ENCODE data around the gene CEACAM1. TPM values are rescaled to one million over a fixed set of nuclear protein-coding genes. Genes with fewer than 3 reads are reported as not detected.
A peak's percentile ranks its signal among the peaks of the same experiment; 100 is the strongest.

CEACAM1 gene
- total and polyA plus RNA-seq, 9 of the 15 experiments (the other 6 are each of a cell fraction or from before 2014, with no cell fraction given), result 0.04 to 0.16 (median 0.10) TPM; not detected in 1

DNA sequence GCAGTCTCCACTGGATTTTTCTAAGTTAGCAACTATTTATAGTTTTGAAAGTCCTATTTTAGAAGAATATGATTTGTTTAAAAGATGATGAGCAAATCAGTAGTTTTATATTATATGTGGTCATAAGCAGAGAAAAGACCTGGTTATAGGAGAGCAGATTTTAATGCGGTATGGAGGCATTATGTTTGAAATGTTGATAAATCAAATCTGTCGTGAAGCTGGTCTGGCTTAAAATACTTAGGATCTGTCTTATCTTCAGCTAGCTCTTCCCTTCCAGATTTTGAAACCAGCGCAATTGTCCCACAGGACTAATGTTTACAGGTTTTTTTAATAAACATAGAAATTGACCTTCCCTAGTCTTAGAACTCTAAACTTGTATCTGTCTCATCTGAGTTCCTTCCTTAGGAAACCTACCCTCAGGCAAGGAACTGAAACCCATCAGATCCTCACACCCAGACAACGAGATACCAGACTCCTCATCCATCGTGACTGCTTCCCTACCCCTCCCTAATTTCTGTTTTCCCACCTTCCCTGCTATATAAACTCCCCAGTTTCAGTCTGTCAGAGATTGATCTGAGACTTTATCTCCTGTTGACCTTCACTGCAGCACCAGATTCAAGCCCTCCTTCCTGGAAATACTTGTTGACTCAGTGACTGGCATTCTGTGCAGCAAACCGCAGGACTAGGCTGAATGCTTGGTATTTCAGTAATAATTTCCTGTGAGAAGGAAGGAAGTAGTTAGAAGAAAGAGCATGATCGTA lies 47.8 kb downstream of the CEACAM1 start (continued):
- TF ChIP-seq, protein P1, sequence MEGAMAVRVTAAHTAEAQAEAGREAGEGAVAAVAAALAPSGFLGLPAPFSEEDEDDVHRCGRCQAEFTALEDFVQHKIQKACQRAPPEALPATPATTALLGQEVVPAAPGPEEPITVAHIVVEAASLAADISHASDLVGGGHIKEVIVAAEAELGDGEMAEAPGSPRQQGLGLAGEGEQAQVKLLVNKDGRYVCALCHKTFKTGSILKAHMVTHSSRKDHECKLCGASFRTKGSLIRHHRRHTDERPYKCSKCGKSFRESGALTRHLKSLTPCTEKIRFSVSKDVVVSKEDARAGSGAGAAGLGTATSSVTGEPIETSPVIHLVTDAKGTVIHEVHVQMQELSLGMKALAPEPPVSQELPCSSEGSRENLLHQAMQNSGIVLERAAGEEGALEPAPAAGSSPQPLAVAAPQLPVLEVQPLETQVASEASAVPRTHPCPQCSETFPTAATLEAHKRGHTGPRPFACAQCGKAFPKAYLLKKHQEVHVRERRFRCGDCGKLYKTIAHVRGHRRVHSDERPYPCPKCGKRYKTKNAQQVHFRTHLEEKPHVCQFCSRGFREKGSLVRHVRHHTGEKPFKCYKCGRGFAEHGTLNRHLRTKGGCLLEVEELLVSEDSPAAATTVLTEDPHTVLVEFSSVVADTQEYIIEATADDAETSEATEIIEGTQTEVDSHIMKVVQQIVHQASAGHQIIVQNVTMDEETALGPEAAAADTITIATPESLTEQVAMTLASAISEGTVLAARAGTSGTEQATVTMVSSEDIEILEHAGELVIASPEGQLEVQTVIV (CRISPR knock-in tag; IDR thresholded peaks at IDR 0.05; ENCODE audit: borderline replicate concordance), result no peak
- TF ChIP-seq, protein P2, sequence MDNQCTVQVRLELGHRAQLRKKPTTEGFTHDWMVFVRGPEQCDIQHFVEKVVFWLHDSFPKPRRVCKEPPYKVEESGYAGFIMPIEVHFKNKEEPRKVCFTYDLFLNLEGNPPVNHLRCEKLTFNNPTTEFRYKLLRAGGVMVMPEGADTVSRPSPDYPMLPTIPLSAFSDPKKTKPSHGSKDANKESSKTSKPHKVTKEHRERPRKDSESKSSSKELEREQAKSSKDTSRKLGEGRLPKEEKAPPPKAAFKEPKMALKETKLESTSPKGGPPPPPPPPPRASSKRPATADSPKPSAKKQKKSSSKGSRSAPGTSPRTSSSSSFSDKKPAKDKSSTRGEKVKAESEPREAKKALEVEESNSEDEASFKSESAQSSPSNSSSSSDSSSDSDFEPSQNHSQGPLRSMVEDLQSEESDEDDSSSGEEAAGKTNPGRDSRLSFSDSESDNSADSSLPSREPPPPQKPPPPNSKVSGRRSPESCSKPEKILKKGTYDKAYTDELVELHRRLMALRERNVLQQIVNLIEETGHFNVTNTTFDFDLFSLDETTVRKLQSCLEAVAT (IDR thresholded peaks at IDR 0.05), result no peak
- TF ChIP-seq SOX6 (IDR thresholded peaks at IDR 0.05) (no peak), ELF1 (tag; IDR thresholded peaks at IDR 0.05) (no peak), PCBP2 (IDR thresholded peaks at IDR 0.05; ENCODE audit: low read depth, low read length, poor library complexity, severe bottlenecking) (no peak), RCOR1 (IDR thresholded peaks at IDR 0.05; ENCODE audit: borderline replicate concordance in 1 of 2, low read depth in 2 of 2, low read length in 2 of 2) (peak in 1 of 2 experiments; percentile 71; a peak in 2 of 4 replicates), ZNF347 (CRISPR knock-in tag; IDR thresholded peaks at IDR 0.05; ENCODE audit: low read depth) (no peak), ZNF23 (CRISPR knock-in tag; IDR thresholded peaks at IDR 0.05) (no peak), KDM2B (CRISPR knock-in tag; IDR thresholded peaks at IDR 0.05) (no peak), SUPT5H (IDR thresholded peaks at IDR 0.05) (no peak), SIN3B (IDR thresholded peaks at IDR 0.05; ENCODE audit: low read depth) (no peak), TCF7 (IDR thresholded peaks at IDR 0.05; ENCODE audit: borderline replicate concordance) (no peak), MTA1 (IDR thresholded peaks at IDR 0.05; ENCODE audit: borderline replicate concordance) (no peak), RHOXF2B (CRISPR knock-in tag; conservative IDR thresholded peaks at IDR 0.05) (no peak), MTA2 (IDR thresholded peaks at IDR 0.05; ENCODE audit: low read depth) (no peak), MTF1 (CRISPR knock-in tag; IDR thresholded peaks at IDR 0.05; ENCODE audit: borderline replicate concordance) (no peak)
- TF ChIP-seq, protein P3, sequence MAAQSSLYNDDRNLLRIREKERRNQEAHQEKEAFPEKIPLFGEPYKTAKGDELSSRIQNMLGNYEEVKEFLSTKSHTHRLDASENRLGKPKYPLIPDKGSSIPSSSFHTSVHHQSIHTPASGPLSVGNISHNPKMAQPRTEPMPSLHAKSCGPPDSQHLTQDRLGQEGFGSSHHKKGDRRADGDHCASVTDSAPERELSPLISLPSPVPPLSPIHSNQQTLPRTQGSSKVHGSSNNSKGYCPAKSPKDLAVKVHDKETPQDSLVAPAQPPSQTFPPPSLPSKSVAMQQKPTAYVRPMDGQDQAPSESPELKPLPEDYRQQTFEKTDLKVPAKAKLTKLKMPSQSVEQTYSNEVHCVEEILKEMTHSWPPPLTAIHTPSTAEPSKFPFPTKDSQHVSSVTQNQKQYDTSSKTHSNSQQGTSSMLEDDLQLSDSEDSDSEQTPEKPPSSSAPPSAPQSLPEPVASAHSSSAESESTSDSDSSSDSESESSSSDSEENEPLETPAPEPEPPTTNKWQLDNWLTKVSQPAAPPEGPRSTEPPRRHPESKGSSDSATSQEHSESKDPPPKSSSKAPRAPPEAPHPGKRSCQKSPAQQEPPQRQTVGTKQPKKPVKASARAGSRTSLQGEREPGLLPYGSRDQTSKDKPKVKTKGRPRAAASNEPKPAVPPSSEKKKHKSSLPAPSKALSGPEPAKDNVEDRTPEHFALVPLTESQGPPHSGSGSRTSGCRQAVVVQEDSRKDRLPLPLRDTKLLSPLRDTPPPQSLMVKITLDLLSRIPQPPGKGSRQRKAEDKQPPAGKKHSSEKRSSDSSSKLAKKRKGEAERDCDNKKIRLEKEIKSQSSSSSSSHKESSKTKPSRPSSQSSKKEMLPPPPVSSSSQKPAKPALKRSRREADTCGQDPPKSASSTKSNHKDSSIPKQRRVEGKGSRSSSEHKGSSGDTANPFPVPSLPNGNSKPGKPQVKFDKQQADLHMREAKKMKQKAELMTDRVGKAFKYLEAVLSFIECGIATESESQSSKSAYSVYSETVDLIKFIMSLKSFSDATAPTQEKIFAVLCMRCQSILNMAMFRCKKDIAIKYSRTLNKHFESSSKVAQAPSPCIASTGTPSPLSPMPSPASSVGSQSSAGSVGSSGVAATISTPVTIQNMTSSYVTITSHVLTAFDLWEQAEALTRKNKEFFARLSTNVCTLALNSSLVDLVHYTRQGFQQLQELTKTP (IDR thresholded peaks at IDR 0.05; ENCODE audit: low read depth in 1 of 2, partially characterized antibody in 2 of 2), result no peak
- TF ChIP-seq, protein P4, sequence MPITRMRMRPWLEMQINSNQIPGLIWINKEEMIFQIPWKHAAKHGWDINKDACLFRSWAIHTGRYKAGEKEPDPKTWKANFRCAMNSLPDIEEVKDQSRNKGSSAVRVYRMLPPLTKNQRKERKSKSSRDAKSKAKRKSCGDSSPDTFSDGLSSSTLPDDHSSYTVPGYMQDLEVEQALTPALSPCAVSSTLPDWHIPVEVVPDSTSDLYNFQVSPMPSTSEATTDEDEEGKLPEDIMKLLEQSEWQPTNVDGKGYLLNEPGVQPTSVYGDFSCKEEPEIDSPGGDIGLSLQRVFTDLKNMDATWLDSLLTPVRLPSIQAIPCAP (CRISPR knock-in tag; IDR thresholded peaks at IDR 0.05; ENCODE audit: borderline replicate concordance), result no peak

Measured in K562 (cell line).